CD4-positive, alpha-beta T cell treated with Interleukin-17A for 1 hour (primary cell): ENCODE data around the gene BHLHA9.
"Not testable (repeated sequence)": the region's sequence is repeated elsewhere in the genome, so short reads cannot be mapped to it uniquely, and the experiment has no call there.

Experiments used
- DNase-seq: peaks from one replicate; pipeline ENCODE4 v3.0.0-alpha.2; 2020

BHLHA9 gene

DNA sequence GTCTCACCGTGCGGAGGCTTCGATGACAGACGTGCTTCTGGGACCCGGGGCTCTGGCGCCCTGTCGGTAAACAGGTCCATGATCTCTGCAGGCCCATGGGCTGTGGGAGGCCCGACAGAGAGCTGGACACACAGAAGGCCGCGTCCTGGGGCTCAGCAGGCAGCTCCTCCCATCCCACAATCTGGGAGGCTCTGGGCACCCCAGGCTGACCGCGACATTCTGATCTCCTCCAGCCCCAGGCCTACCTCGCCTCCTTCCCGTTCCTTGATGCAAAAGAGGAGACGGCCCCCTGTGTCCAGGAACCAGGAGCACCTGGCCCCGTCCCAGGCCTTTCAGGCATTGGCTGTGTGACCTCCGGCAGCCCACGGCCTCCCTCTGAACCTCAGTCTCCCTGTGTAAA, 32.5 kb downstream of the BHLHA9 start:
- DNase-seq: no peak

DNA sequence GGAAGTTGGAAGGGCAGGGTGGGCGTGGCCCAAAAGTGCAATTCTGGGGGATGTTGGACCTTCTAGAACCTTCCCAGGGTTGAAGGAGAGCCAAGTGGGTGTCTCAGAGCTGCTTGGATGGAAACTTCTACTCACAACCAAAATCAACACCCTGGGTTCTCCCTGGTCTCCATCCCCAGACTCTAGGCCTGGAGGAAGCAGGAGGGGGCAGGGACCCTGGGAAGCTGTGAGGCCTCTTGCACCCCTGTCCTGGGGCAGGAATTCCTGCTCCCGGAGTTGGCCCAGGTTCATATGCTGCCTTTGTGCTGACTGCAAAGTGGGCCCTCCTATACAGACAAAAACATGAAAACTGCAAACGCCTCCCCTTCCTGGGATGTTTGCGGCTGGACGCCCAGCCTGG, 34.3 kb downstream of the BHLHA9 start:
- no peak for DNase-seq

DNA sequence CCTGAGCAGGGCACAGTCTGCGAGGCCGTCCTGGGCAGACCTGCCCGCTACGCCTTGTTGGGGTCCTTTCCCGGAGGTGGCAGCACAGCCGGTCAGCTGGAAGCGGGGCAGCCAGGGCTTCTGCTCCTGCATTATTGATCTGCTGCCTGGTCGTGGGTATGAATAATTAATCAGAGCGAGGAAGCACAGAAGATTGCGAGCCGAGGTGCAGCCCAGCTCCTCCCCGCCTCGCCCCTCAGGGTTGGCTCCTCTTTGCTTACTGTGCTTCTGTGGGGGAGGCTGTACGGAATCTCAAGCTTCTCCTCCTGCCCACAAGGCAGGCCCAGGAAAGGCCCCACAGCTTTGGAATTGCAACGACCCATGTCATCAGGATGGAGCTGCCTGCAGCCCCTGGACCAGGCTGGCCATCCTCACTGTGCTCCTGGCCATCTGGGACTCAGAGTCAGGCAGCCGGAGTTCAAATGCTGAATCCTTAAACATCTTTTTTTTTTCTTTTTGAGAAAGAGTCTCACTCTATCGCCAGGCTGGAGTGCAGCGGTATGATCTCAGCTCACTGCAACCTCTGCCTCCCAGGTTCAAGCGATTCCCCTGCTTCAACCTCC, 34.8 kb downstream of the BHLHA9 start:
- no peak for DNase-seq

DNA sequence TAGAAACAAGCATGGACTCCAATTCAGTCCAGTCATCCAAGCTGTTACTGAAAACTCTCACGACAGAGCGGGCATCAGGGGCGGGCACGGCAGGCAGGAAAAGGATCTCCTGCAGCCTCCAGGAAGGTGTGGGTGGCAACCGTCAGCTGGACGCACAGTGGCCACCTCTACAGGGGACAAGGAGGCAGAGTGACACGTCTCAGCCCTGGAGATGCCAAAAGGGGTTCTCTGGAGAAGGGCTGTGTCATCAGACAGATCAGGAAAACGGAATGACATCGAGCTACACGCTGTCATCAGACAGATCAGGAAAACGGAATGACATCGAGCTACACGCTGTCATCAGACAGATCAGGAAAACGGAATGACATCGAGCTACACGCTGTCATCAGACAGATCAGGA, 37.6 kb downstream of the BHLHA9 start:
- DNase-seq: not testable (repeated sequence)

DNA sequence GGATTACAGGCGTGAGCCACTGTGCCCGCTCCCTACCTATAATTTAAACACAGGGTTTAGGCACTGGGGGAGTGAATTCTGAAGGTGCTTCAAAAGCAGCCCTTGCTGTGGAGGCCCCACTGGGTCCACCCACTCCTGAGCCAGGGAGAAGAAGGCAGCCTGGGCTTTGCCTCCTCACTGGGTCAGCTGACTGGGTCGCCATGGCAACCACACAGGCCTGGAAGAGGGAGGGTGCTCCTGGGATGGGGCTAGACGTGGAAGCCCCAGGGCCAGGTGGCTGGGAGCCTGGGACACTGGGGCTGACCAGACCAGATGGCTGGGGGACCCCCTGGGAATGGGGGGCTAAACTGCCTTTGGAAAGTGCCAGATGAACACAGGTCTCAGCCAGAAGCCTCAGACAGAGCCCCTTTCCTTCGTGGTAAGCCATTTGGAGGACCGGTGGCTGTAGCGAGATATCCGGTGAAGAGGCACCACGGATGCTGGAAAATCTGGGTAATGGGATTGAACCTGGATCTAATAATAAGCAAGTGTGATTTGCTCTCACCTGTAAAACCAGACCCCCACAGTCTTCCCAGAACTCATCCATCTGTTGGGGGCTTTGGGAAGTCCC, 42.1 kb downstream of the BHLHA9 start:
- no peak for DNase-seq

DNA sequence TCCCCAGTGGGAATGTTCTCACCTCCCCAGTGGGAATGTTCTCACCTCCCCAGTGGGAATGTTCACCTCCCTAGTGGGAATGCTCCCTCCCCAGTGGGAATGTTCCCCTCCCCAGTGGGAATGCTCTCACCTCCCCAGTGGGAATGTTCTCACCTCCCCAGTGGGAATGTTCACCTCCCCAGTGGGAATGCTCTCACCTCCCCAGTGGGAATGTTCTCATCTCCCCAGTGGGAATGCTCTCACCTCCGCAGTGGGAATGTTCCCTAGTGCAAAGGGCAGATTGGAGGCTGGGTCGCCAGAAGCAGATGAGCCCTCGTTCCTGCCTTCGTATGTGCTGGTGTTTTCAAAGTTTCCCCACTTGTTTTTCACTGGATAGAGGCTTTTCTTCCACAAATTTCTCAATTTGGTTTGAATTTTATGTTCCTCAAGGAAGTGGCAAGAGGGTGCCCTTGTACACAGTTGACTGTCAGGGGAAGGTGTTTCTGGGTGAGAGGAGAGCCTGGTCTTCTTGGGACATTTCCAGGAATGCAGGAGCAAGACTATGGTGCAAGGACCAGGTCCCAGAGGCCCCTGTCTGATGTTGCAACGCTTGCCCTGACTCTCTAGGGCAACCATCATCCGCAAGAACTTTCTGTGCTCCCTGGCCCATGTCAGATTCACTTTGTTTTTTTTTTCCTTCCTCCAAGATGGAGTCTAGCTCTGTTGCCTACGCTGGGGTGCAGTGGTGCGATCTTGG, 43.2 kb downstream of the BHLHA9 start:
- no peak for DNase-seq

DNA sequence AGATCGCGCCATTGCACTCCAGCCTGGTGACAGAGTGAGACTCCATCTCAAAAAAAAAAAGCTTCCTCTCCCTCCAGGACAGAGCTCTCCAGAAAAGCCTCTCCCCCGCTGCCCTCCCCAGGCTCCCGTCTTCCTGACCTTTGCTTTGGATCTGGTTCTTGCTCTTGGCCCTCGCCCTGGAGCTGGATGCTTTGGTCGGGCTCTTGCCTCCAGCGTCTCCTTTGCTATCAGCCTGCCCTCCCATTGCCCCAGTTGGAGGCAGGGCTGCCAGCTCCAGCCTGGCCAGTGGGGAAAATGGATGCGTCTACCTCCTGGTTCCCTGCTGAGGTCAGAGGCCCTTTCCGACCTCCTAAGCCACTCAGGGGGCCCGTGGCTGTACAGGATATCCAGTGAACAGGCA, 45.2 kb downstream of the BHLHA9 start:
- no peak for DNase-seq

DNA sequence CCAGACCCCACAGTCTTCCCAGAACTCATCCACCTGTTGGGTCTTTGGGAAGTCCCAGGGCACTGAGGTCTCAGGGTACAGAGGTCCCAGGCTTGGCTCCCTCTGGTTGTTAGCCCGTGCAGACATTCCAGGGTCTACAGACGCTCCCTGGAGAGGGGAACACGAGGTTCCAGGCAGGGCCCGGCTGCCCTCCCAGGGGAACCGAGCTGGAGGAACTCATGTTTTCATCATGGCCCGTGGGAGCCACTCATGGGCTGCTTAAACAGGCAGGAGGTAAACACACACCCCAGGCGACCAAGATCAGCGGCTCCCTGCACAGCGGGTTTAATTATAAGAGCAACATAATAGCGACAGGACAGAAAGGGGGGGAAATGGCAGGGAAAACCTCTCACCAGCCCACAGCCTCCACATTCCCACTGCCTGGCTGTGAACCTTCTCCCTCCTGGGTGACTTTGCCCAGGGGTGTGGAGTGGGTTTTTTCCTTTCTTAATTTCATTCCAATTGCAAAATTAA, 45.7 kb downstream of the BHLHA9 start:
- no peak for DNase-seq
